ENCODE data around the gene CELF4.

CELF4 gene

DNA sequence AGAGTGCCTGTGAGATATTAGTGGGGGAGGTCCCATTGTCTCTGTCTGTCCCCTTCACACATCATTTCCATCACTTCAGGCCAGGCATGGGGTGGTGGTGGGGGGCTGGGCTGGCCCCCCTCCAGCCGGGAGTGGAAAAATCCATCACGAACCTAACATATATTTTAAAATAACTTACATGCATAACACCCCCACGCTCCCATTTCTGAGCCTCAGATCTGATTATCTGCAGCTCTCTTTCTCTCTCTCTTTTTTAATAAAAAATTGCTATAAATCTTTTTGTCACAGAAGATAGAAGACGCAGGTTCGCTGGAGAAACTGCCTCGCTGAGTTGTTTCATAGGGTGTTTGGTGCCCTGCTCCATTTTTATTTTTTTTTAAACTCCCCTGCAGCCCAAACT is 159.8 kb downstream of the CELF4 start:
- DNase-seq, result no peak

DNA sequence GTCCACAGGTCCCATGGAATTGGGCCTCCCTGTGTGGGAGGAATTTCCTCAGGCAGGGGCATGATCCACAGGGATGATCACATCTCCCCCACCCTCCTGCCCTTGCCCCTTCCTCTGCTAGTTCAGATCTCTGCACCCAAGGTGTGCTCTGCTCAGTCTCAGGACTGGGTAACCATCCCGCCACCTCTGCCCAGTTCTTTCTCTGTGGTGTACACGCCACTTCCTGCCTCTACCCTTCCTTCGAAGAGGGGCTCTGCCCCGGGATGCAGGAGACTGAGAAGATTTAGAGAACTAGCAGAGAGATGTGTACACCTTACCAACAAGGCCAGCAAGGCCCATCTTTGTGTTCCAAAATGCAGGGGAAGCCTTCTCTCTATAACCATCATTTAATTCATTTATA is 160.4 kb downstream of the CELF4 start:
- DNase-seq, result no peak

DNA sequence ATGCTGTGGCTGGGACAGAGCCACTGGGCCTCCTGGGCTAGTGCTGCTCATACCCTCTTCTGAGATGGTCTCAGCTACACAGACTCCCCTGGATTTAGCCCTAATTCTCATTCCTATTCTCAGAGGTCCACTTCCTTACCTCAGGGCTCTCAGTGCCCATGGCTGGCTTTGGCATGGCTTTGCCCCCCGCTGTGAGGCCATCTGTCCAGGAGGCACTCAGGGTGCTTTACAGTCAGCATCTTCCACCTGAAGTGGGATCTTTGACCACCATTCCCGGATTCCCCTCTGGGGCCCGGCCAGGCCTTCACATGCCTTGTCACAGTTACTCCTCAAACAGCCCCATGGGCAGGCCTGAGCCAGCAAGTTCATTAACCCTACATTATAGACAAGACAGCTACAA is 161.8 kb downstream of the CELF4 start:
- no peak for DNase-seq

DNA sequence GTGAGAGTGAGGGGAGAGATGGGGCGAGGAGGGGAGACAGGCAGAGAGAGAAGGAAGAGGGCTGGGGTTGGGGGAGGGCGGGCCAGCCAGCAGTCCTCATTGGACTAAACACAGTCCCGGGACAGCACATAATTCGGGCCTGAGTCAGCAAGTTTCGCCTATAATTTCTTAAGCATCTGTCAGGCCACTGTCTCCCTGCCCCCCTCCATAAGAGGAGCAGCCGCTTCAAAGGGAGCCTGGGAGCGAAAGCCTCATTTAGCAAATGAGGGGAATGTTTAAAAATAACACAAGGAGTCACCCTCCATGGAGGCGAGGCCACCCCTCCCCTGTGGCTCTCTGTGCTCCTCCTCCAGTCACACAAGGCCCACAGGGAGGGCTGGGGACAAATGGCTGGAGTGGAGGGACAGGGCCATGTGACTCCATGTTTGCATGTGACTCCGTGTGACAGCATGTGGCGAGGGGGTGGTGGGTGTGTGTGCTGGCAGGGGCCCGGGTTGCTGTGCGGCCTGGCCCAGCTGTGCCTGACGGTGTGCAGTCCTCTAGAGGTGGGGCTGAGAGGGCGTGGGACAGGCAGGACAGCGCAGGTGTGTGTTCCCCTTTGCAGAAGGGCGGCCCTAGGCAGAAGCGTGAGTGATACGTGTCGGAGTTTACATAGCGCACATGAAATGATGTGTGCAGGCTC is 162.4 kb downstream of the CELF4 start:
- DNase-seq, result no peak

DNA sequence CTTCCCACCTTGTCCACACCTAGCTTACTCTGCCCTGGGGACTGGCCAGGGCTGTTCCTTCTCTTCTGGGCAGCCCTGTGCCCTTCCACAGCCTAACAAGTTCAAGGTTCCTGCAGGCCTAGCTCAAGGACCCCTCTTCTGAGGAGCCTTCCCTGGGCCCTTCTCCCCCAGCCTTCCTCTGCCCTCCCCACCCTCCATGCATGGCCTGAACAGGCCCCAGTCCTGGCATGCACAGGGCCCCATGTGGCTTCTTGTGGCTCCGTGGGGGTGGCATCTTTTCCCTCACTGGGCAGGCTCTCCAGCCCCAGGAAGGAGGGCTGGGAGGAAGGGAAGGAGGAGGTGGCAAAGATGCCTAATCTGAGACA is 162.9 kb downstream of the CELF4 start:
- no peak for DNase-seq

DNA sequence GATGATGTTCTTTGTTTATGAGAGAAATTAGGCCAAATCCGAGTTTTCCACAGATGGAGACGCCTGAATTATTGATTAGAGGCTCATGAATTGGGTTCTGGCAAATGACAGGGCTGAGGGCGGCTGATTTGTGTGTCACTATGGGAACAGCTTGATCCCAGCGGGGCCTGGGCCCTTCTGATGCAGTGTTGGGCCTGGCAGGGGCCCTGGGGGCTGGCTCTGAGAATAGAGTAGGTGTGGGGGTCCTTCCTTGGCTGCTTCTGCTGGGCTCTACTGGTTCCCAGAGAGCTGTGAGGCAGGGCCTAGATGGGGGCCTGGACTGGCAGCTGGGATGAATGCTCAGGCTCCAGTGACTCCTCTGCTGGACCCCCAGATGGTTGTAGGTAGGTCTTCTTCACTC is 164.8 kb downstream of the CELF4 start:
- DNase-seq, result no peak

DNA sequence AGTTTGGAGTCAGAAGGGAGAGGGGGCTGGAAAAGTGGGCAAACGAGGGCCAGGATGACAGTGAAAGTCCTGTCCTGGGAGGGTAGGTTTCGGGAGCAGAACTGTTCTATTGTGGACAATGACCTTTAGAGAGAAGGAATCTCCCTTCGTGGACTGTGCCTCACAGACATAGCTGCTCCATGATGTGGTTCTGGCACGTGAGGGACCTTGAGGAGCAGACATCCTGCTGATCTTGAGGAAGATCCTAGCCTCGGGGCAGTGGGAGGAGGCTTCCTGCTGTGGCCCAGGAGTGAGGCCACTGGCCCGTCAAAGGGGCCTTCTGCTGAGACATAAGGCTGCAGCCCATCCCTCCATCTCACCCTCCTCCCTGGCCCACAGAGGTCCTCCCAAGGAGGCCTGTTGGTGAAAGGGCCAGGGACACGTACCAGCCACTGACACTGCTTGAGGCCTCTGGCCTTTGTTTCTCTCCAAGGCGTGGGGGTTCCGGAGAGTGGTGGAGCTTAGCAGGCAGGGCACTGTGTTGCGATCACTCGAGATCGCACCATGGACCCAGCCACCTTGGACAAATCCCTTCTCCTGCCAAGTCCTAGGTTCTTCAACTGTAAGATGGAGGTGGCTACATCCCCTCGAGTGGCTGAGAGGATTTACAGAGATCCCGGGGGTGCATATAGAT is 167.2 kb downstream of the CELF4 start:
- no peak for DNase-seq

DNA sequence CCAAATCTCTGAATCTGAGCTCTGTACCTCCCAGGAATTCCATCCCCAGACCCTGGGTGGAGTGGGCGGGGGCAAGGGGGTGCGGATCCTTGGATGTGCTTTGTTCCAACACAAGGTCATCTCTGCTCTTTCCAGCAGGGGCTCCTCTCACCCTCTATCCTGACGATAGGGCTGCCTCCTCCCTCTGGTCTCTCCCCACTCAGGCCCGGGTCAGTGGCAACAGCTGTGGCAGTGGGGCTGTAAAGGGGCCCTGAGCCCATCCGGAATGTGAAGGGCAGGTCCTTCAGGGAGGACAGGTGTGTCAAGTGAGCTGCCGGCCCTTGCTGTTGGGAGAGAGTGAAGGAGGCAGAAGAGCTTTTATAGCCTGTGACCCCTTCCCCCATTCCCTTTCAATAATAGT is 167.8 kb downstream of the CELF4 start:
- no peak for DNase-seq

DNA sequence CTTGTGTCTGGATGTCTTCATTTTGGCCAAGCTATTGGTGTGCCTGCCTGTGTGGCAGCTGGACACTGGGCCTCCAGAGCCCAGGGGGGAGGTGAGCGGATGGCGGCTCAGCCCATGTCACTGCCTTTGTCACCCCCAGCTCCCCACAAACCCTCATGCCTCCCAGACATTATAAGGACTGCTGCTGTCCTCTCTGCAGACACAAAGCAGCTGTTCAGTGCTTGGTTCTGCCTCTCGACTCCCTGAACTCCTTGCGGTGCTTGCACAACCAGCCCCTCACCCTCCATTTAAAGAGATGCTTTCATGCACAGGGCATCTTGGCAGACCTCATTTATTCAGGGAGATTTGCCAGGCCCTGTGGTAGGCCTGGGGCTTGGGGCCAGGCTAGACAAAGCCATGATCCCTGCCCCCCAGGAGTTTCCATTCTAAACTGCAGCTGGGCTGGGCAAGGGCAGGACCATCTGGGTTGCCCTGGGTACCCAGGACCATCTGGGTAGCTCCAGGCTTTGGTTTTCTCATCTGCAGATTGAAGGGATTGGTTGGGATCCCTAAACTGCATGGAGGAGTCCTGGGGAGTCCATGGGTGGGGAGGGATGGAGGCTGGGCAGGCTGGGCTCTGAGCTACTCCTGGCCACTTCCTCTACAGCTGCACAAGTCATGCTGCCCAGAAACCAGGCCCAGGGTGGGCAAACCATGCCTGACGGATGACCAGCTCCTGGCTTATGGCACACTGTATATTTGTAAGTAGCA is 168.5 kb downstream of the CELF4 start:
- DNase-seq, result no peak

DNA sequence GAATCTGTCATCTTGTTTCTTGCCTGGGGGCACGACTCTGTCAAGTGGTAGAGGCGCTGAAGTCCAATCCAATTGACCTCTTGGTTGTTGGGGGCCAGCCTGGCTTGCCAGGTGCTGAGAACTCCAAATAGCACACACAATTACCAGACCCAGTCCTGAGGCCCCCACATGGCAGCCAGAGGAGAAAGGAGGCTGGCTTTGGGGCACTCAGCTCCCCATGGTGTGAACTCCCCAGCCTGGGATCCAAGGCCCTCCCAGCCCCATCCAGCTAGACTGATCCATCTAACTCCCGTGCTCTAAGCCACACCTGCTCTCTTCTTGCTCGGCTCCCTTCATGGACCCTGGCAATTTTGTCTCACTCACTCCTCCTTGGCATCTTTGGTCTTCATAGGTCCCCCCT is 170.0 kb downstream of the CELF4 start:
- no peak for DNase-seq

DNA sequence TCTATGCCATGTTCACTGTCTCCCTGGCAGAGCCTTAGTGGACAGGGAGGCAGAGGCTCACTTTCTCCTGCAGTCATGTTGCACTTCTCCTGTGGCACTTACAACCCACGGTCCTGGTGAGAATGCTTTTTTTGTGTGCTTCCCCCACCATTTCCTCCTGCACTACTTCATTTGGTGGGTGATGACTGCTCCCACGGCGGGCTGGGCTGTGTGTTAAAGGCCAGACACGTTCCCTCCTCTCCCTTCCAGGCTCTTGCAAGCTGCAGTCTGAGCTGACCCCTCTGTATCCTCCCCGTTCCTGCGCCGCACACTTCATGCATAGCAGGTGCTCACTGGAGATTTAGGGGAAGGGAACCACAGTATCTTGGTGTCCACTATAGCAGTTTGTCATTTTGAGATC is 170.5 kb downstream of the CELF4 start:
- no peak for DNase-seq

DNA sequence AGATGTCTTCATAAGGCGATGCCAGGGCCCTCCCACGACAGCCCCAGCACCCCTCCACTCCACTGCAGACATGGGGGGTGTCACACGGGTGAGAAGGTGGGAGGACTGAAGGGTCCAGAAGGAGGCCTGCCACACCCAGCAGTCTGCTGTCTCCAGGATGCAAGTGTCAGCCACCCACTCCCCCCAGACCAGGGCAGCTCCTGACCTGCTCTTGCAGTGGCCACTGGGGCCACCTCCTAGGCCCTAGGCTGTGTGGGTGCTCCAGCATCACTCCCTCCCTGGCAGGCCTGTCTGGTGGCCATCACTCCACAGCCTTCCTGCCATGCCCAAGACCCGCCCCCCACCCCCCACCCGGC is 171.0 kb downstream of the CELF4 start:
- DNase-seq, result no peak

DNA sequence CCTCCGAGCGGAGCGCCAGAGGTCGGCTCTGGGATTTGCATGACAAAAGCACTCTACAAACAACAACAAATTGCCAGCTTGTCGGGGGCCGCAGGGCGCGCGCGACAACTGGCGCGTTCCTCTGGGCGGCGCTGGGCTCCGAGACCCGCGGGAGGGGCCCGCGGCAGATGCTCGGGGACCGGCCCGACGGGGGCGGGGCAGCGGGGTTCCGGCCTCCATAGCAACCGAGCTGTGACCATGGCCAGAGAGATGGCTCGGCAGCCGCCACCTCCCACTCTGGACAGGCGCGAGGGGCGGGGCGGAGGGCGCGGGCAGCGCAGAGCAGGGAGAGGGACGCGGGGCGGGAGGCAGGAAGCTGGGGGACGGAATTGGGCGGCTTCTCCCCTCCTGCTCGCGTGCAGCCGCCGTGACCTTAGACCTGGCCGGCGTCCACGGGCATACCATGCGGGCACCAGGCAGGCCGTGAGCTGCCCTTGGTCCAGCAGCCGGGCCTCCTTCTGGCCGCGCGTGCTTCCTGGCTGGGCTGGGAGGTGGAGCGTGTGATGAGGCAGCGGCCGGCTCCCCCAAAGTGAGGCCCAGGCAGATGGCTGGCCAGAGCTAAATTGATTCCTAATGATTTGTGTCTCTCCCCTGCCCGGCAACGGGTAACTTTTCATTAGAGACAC is 171.5 kb downstream of the CELF4 start:
- DNase-seq, result no peak

DNA sequence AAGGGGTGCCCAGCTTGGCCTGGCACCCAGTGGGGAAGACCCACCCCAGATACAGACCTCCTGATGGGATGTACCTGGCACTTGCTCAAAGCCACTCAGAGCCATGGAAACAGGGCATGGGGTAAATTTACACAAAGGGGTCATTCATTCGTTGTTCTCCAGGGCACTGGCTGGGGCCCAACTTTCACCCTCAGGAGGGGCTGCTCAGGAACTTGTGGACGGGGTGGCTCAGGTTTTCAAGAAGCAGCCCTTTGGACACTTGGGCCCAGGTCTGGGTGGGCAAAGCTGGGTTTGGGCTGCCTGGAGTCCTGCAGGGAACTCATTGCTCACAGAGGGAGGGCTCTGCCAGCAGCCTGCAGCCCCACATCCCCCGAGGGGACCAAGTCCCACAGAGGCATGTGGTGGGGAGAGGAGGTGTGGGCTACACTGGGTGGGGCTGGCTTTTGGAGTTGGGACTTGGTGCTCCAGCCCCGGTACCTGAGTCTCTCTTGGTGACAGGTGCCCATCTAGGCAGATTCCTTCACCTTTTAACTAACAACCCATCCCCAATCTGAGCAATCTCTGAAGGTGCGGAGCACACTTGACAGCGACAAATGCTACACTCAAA is 172.3 kb downstream of the CELF4 start:
- DNase-seq, result no peak

DNA sequence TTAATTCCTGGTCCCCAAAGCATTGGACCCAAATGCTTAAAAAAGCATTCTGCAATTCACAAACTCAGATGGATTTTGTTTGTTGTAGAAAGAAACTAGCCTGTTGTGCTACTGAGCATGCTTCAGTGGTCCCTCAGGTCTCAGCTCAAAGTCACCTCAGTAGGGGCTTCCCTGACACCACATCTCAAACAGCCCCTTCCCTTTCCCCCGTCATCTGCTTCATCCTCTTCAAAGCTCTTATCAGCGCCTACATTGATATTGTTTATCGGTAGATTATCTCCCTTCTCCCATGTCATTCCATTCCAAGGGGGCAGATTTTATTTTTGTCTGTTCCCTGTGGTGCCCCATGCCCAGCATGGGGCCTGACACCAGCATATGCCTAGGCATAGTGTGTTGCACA is 172.9 kb downstream of the CELF4 start:
- DNase-seq, result no peak

DNA sequence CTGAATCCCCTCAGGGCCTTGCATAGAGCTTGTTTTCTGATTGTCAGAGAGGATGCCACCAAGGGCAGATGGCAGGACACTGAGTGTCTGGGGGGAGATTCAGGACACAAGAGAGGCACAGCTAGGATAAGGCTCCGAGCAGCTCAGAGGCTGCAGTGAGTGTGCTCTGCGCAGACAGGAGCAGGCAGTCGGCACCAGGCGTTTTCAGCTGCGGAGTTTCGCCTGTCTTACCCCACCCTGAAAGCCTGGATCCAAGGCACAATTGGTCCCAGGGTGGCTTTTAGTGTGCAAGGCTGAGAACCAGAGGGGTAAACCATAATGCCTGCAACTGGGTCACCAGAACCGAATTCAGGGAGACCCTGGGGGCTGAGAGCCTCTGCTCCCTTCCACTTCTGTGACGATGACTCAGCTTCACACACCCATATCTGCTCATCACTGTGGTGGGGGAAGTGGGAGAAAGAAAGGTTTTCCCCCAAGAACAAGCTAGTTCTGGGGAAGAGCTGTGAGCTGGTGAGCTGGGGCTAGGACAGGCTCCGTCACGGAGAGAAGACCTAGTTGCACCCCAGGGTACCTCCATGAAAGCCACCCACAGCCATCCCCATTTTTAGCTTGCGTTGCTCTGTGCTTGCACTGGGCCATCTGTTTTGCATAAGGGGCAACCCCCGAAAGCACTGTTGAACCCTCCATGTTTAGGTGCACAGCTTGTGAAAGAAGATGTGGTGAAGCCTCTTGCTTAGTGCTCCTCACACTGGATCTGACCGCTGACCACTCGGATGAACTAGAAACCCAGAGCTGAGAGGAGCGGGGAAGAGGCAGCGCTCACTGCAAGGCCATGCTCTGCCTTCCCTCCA is 173.7 kb downstream of the CELF4 start:
- no peak for DNase-seq

DNA sequence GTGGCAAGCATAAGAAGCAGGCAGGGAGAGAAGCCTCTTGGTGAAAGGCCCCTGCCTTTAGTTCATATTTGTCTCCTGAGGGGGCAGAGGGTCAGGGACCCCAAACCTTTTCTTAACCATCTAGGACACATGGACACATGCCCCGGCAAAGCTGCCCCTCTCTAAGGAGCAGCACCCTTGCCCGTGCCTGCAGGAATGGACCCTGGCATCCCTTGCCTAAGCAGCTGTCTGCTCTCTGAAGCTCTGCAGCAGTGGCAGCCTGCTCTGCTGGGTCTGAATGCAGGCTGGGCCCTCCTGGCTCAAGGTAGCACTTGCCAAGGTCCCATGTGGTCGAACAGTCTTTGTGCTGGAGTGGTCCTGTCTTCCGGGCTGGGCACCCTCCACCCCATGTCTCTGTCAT is 174.4 kb downstream of the CELF4 start:
- no peak for DNase-seq

DNA sequence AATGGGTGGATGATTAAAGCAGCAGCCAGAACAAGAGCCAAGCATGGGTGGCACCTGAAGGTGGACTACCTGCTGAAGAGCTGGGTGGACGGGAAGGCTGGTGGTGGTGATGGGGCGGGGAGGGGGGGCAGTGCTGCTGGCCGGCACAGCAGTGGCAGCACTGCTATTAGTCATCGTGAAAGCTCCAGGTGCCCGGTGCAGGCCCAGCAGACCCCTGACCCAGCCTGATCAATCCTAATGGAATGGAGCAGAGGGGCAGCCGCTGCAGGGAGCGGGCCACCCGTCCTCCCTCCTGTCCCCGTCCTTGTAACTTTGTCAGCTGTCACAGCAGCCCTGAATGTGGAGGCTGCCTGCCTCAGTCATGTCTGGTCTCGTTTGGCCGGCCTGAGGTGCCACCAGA is 174.9 kb downstream of the CELF4 start:
- no peak for DNase-seq

DNA sequence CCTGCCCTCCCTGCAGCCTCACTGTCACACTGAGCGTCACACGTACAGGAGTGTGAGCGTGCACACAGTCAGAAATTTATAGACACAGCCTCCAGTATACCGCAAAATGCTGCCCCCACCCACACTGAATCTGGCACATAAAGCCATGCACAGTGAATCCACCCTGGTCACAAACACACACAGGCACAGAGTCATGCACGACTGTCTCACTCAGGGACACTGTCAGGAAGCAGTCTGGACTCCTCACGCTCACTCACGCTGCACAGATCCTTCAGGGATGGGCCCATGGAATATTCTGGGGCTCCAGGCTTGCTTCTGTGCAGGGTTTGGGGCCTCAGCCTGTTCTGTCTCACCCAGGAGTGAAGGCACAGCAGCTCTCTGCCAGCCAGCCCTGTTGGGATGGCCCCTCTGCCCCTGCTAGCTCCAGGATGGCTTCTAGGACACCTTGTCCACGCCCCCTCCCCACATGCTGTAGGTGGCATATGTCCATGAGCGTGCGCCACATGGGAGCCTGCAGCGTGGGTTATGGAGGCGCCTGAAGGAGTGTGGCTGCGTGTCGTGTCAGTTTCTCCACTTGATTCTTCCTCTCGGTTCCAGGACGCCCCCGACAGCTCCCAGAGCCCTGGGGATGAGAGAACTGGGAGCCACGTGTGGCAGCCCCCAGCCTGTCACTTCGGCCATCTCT is 175.8 kb downstream of the CELF4 start:
- DNase-seq, result no peak

DNA sequence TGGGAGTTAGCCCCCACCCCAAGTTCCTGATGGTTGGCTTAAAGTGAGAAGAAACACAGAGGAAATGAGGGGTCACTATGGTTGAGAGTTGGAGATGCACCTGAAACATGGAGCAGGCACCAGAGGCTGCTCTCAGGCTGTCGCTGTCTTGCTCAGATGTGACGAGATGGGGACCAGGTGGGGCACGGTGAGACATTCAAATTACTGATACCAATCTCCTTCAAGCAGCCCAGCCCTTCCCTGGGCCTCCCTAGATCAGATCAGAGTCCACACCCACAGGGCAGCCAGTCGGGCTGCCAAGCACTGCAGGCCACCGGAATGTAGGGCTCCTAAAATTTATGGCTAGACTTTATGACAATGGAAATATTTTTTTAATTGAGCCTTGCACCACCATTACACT is 176.6 kb downstream of the CELF4 start:
- DNase-seq, result no peak

DNA sequence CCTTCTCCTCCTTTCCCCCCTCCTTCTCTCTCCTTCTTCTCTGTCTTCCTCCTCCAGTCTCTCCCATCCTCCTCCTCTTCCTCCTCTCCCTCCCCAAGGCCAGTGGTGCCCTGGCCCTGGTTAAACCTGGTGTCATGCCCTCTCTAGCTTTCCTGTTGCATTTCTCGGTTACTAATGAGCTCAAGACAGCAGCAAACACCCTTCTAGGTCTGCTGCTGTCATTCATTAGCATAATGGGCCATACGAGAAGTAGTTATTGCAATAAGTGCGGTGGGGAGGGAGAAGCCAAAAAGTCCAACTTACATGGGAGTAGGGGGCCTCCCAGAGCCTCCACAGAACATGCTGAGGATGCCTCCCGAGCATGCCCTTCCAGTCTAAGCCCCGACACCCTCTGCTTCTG is 177.2 kb downstream of the CELF4 start:
- DNase-seq, result no peak

All from T-helper 1 cell (primary cell).